NCI-H2196 treated with DMSO at 0.1 percent for 48 hours (cell line): ENCODE data around the gene UBE2M.

Experiments
- DNase-seq: peaks from one replicate; lab custom pipeline; 2025; ENCODE audit not compliant: unreplicated experiment; lab: John Stamatoyannopoulos, UW

The UBE2M gene

GRCh38 chr19:58555920-58556621 lies 2.3 kb downstream of the UBE2M start:
- no peak for DNase-seq

- no peak for DNase-seq
These were observed 3.0 kb downstream of the UBE2M start for GRCh38 chr19:58555369-58555885.

GRCh38 chr19:58554494-58555368 lies 3.7 kb downstream of the UBE2M start, which contains the start of gene CHMP2A:
TSS of gene CHMP2A (minus strand) at chr19:58555105. CDS start at chr19:58554212, 893 bp downstream.
- no peak for DNase-seq

- no peak for DNase-seq
These were observed 4.5 kb downstream of the UBE2M start for GRCh38 chr19:58553799-58554493.

- DNase-seq: no peak
These were observed 5.8 kb downstream of the UBE2M start for GRCh38 chr19:58552655-58553054.

GRCh38 chr19:58551577-58552471 lies 6.6 kb downstream of the UBE2M start:
- DNase-seq: no peak

GRCh38 chr19:58551123-58551497 lies 7.3 kb downstream of the UBE2M start:
- DNase-seq: no peak

GRCh38 chr19:58550362-58551122 lies 7.9 kb downstream of the UBE2M start:
- DNase-seq: no peak

- no peak for DNase-seq
These were observed 8.6 kb downstream of the UBE2M start for GRCh38 chr19:58549664-58550361.

GRCh38 chr19:58548859-58549663 lies 9.3 kb downstream of the UBE2M start:
- no peak for DNase-seq

GRCh38 chr19:58547323-58548312 lies 10.8 kb downstream of the UBE2M start:
- DNase-seq: no peak

- DNase-seq: no peak
These were observed 12.3 kb downstream of the UBE2M start for GRCh38 chr19:58546019-58546530.

- DNase-seq: no peak
These were observed 13.0 kb downstream of the UBE2M start for GRCh38 chr19:58545286-58546018.

- DNase-seq: no peak
These were observed 13.7 kb downstream of the UBE2M start for GRCh38 chr19:58544591-58545285.

GRCh38 chr19:58543826-58544590 lies 14.4 kb downstream of the UBE2M start, which contains the start of gene TRIM28:
TSS of gene TRIM28 (plus strand) at chr19:58544064. CDS start at chr19:58544758, 694 bp downstream.
- no peak for DNase-seq
